Measurements from ENCODE around the gene PPP2R5C. TPM values are rescaled to one million over a fixed set of nuclear protein-coding genes. Genes with fewer than 3 reads are reported as not detected.

Gene PPP2R5C
- polyA plus RNA-seq, 4 donors, result 59.6 to 90.8 (median 74.2) TPM

DNA sequence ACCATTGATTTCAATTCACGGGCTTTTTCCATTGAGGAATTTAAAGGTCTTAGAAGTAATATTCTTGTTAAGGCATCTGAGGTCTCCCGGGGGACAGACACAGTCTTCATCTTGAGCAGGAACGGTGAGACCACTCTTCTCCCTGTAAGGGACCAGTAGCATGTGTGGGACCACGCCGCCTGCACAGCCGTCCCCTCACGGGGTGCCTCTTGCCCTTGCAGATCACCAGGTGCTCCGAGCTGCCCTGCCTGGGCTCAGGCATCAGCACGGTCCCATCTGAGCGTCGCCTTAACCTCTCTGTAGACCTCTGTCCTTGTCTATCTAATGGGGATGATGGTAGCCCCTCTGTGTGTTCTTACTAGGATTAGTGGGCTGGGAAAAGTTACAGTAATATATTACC, 74.1 kb downstream of the PPP2R5C start:
- Histone ChIP-seq H3K4me1 (ENCODE audit: control insufficient read depth in 3 of 3, insufficient read depth in 2 of 3, low read depth in 1 of 3, low read length in 2 of 3) (peaks cover 0 to 3% (median 0%) of the 10 kb centered on the region in 3 donors), H3K4me3 (ENCODE audit: low read depth in 1 of 3, low read length in 3 of 3) (no peak overlapping the region), H3K27me3 (ENCODE audit: control insufficient read depth in 3 of 3, insufficient read depth in 3 of 3, low read length in 3 of 3) (no peaks in the 10 kb centered on the region), H3K9me3 (ENCODE audit: control insufficient read depth in 2 of 2, insufficient read depth in 1 of 2, low read depth in 1 of 2, low read length in 1 of 2) (no peaks in the 10 kb centered on the region), H3K27ac (ENCODE audit: low read depth in 1 of 3, low read length in 2 of 3) (no peak overlapping the region), H3K36me3 (ENCODE audit: control insufficient read depth in 3 of 3, insufficient read depth in 2 of 3, low read depth in 1 of 3, low read length in 3 of 3) (peaks cover 2 to 41% (median 5%) of the 10 kb centered on the region in 3 donors)
- no peak for DNase-seq
- 91 to 94% (median 94%) methylated on average over 11 of the region's 11 CpGs for whole genome bisulfite sequencing, 3 donors
- FAIRE-seq, result no peak

DNA sequence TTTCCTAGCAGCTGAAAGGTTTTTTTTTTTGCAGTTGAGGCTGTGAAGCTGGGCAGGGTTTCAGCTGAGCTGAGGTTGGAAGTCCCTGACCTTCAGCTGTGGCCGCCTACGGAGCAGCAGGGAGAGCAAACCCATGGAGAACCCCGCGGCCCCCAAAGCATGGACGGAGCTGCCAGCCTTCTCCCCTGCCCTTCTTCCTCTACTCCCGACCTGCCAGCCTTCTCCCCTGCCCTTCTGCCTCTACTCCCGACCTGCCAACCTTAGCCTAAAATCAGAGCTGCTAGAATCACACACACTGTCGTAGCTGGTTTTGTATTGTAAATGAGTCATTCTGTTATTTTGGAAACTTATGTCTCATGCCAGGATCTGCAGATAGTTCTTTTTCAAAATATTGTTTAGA, 74.6 kb downstream of the PPP2R5C start:
- H3K9me3 ChIP-seq (ENCODE audit: control insufficient read depth in 2 of 2, insufficient read depth in 1 of 2, low read depth in 1 of 2, low read length in 1 of 2), result no peaks in the 10 kb centered on the region
- WGBS, 3 donors, result 61 to 90% (median 80%) methylated on average over 8 of the region's 8 CpGs
- FAIRE-seq, result no peak

DNA sequence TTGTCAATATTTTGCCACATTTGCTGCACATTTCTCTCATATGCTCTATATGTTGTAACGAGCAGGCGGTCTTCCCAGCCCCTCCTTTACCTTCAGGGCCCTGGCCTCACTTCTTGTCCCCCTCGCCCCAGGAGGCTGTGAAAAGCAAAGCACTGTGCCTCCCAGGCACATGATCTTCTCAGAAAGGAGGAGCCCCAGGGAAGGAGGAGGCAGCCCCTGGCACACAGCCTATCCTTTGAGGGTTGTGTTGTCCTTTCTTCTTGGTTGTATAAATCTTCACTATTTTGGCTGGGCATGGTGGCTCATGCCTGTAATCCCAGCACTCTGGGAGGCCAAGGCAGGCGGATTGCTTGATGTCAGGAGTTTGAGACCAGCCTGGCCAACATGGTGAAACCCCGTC, 77.0 kb downstream of the PPP2R5C start:
- Histone ChIP-seq H3K27ac (ENCODE audit: low read depth in 1 of 3, low read length in 2 of 3) (no peak overlapping the region), H3K4me1 (ENCODE audit: control insufficient read depth in 3 of 3, insufficient read depth in 2 of 3, low read depth in 1 of 3, low read length in 2 of 3) (peaks cover 0 to 3% (median 0%) of the 10 kb centered on the region in 3 donors)
- no peak for FAIRE-seq

More for the DNA sequence above, 74.6 kb downstream of the PPP2R5C start:
- Histone ChIP-seq H3K4me3 (ENCODE audit: low read depth in 1 of 3, low read length in 3 of 3) (no peak overlapping the region), H3K27me3 (ENCODE audit: control insufficient read depth in 3 of 3, insufficient read depth in 3 of 3, low read length in 3 of 3) (no peaks in the 10 kb centered on the region), H3K27ac (ENCODE audit: low read depth in 1 of 3, low read length in 2 of 3) (peak overlapping the region in 1 of 3 donors; percentile 69), H3K4me1 (ENCODE audit: control insufficient read depth in 3 of 3, insufficient read depth in 2 of 3, low read depth in 1 of 3, low read length in 2 of 3) (peaks cover 0 to 3% (median 0%) of the 10 kb centered on the region in 3 donors), H3K36me3 (ENCODE audit: control insufficient read depth in 3 of 3, insufficient read depth in 2 of 3, low read depth in 1 of 3, low read length in 3 of 3) (peaks cover 2 to 41% (median 5%) of the 10 kb centered on the region in 3 donors)
- DNase-seq, result no peak

DNA sequence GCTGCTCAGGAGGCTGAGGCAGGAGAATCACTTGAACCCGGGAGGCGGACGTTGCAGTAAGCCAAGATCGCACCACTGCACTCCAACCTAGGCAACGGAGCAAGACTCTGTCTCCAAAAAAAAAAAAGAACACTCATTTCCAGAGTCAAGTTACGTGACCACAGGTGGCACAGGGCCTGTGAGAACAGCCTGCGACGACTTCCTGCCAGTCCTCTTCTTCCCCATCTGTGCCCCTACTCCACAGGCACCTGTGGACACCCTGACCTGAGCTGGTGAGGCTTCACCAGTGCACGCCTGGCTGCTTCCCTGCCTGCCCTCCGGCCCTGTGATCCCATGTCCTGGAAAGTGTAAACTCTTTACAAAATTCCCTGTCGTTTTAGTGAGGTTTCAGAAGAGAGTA, 77.7 kb downstream of the PPP2R5C start:
- 70 to 86% (median 82%) methylated on average over 11 of the region's 11 CpGs for WGBS, 3 donors
- FAIRE-seq (no peak), DNase-seq (no peak)
- H3K27me3 ChIP-seq (ENCODE audit: control insufficient read depth in 3 of 3, insufficient read depth in 3 of 3, low read length in 3 of 3), result no peaks in the 10 kb centered on the region
- H3K4me3 ChIP-seq (ENCODE audit: low read depth in 1 of 3, low read length in 3 of 3), result no peak overlapping the region
- peaks cover 0 to under 1% (median 0%) of the 10 kb centered on the region in 3 donors for H3K4me1 ChIP-seq (ENCODE audit: control insufficient read depth in 3 of 3, insufficient read depth in 2 of 3, low read depth in 1 of 3, low read length in 2 of 3)
- H3K27ac ChIP-seq (ENCODE audit: low read depth in 1 of 3, low read length in 2 of 3), result peak overlapping the region in 1 of 3 donors; percentile 49
- H3K36me3 ChIP-seq (ENCODE audit: control insufficient read depth in 3 of 3, insufficient read depth in 2 of 3, low read depth in 1 of 3, low read length in 3 of 3), result peaks cover 0 to 39% (median 0%) of the 10 kb centered on the region in 3 donors
- H3K9me3 ChIP-seq (ENCODE audit: control insufficient read depth in 2 of 2, insufficient read depth in 1 of 2, low read depth in 1 of 2, low read length in 1 of 2), result no peaks in the 10 kb centered on the region

More for the DNA sequence above, 77.0 kb downstream of the PPP2R5C start:
- 90 to 97% (median 91%) methylated on average over 4 to 5 of the region's 5 CpGs for WGBS, 3 donors
- no peaks in the 10 kb centered on the region for H3K9me3 ChIP-seq (ENCODE audit: control insufficient read depth in 2 of 2, insufficient read depth in 1 of 2, low read depth in 1 of 2, low read length in 1 of 2)
- H3K36me3 ChIP-seq (ENCODE audit: control insufficient read depth in 3 of 3, insufficient read depth in 2 of 3, low read depth in 1 of 3, low read length in 3 of 3), result peaks cover 0 to 41% (median 0%) of the 10 kb centered on the region in 3 donors
- no peaks in the 10 kb centered on the region for H3K27me3 ChIP-seq (ENCODE audit: control insufficient read depth in 3 of 3, insufficient read depth in 3 of 3, low read length in 3 of 3)
- no peak for DNase-seq
- no peak overlapping the region for H3K4me3 ChIP-seq (ENCODE audit: low read depth in 1 of 3, low read length in 3 of 3)

DNA sequence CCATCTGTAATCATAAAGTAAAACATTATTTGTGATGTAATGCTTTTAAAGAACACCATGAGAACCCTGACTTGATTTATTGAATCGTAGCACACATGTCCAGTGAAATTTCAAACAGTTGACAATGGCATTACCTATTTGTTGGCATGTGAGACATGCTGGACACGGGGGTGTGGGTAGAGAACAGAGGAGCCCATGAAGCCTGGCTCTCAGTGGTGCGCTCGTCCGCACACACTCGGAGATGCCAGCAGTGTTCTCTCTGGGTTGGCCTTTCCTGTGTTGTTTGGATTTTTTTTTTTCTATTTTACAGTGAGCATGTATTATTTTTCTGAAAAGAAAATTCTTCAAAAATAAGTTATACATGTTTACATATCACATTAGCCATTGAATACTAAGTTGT, 78.2 kb downstream of the PPP2R5C start:
- no peak for FAIRE-seq
- no peaks in the 10 kb centered on the region for H3K4me1 ChIP-seq (ENCODE audit: control insufficient read depth in 3 of 3, insufficient read depth in 2 of 3, low read depth in 1 of 3, low read length in 2 of 3)

DNA sequence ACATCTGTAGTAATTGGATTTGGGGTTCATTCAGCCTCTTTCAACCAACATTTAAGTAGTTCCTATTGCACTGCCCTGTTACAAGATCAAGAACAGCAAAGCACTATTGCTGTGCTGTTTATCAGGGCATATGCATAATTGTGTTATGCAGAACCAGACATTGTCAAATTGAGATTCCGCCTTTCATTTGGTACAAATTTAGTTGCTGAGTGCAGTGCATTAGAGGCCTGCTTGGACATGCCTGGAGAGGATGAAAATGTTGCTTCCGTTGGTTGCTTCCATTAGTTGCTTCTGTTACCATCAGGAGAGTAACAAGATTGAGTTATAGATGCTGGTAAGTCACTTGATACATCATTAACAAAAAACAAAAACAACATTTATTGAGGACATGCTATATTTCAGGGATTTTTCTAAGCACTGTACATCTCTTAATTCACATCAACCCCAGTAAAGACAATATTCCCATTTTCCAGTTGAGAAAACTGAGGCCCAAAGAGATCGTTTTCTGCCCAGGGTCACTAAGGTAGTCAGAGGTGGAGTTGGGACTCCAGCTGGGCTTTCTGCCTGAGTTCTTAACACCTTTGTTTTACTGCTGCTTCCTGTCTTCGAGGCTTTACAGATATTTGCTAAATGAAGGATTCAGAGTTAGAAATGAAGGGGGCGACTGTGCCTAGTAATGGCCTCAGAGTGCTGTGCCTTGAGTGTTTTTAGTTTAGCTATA, 79.3 kb downstream of the PPP2R5C start:
- Histone ChIP-seq H3K27ac (ENCODE audit: low read depth in 1 of 3, low read length in 2 of 3) (no peak overlapping the region), H3K4me3 (ENCODE audit: low read depth in 1 of 3, low read length in 3 of 3) (no peak overlapping the region), H3K27me3 (ENCODE audit: control insufficient read depth in 3 of 3, insufficient read depth in 3 of 3, low read length in 3 of 3) (no peaks in the 10 kb centered on the region), H3K9me3 (ENCODE audit: control insufficient read depth in 2 of 2, insufficient read depth in 1 of 2, low read depth in 1 of 2, low read length in 1 of 2) (no peaks in the 10 kb centered on the region), H3K4me1 (ENCODE audit: control insufficient read depth in 3 of 3, insufficient read depth in 2 of 3, low read depth in 1 of 3, low read length in 2 of 3) (no peaks in the 10 kb centered on the region), H3K36me3 (ENCODE audit: control insufficient read depth in 3 of 3, insufficient read depth in 2 of 3, low read depth in 1 of 3, low read length in 3 of 3) (peaks cover 0 to 31% (median 2%) of the 10 kb centered on the region in 3 donors)
- FAIRE-seq, result no peak
- DNase-seq, result no peak
- 78 to 83% (median 83%) methylated on average over 5 of the region's 5 CpGs for WGBS, 3 donors

More for the DNA sequence above, 78.2 kb downstream of the PPP2R5C start:
- H3K36me3 ChIP-seq (ENCODE audit: control insufficient read depth in 3 of 3, insufficient read depth in 2 of 3, low read depth in 1 of 3, low read length in 3 of 3), result peaks cover 0 to 38% (median under 1%) of the 10 kb centered on the region in 3 donors
- WGBS, 3 donors, result 90 to 94% (median 90%) methylated on average over 6 of the region's 6 CpGs
- no peaks in the 10 kb centered on the region for H3K9me3 ChIP-seq (ENCODE audit: control insufficient read depth in 2 of 2, insufficient read depth in 1 of 2, low read depth in 1 of 2, low read length in 1 of 2)
- no peak overlapping the region for H3K4me3 ChIP-seq (ENCODE audit: low read depth in 1 of 3, low read length in 3 of 3)
- H3K27me3 ChIP-seq (ENCODE audit: control insufficient read depth in 3 of 3, insufficient read depth in 3 of 3, low read length in 3 of 3), result no peaks in the 10 kb centered on the region
- DNase-seq, result no peak
- no peak overlapping the region for H3K27ac ChIP-seq (ENCODE audit: low read depth in 1 of 3, low read length in 2 of 3)

DNA sequence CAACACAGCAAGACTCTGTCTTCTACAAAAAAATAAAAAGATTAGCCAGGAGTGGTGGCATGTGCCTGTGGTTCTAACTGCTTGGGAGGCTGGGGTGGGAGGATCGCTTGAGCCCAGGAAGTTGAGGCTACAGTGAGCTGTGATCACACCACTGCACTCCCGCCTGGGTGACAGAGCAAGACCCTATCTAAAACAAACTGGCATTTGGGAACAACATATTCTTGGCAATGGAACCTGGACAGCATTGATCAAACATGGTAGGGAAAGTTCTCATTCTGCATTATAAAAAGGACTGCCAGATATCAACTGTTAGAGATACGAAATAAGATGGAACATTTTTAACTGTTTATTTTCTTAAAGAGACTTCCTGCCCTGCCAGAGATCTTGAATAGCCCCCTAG, 81.5 kb downstream of the PPP2R5C start:
- no peak for FAIRE-seq
- H3K4me3 ChIP-seq (ENCODE audit: low read depth in 1 of 3, low read length in 3 of 3), result no peak overlapping the region
- no peaks in the 10 kb centered on the region for H3K4me1 ChIP-seq (ENCODE audit: control insufficient read depth in 3 of 3, insufficient read depth in 2 of 3, low read depth in 1 of 3, low read length in 2 of 3)
- peaks cover 0 to 28% (median 2%) of the 10 kb centered on the region in 3 donors for H3K36me3 ChIP-seq (ENCODE audit: control insufficient read depth in 3 of 3, insufficient read depth in 2 of 3, low read depth in 1 of 3, low read length in 3 of 3)
- DNase-seq, result no peak
- peak overlapping the region in 1 of 3 donors; percentile 12 for H3K27ac ChIP-seq (ENCODE audit: low read depth in 1 of 3, low read length in 2 of 3)
- no peaks in the 10 kb centered on the region for H3K27me3 ChIP-seq (ENCODE audit: control insufficient read depth in 3 of 3, insufficient read depth in 3 of 3, low read length in 3 of 3)
- WGBS, 3 donors, result 75 to 91% (median 75%) methylated on average over 3 of the region's 3 CpGs
- no peaks in the 10 kb centered on the region for H3K9me3 ChIP-seq (ENCODE audit: control insufficient read depth in 2 of 2, insufficient read depth in 1 of 2, low read depth in 1 of 2, low read length in 1 of 2)

DNA sequence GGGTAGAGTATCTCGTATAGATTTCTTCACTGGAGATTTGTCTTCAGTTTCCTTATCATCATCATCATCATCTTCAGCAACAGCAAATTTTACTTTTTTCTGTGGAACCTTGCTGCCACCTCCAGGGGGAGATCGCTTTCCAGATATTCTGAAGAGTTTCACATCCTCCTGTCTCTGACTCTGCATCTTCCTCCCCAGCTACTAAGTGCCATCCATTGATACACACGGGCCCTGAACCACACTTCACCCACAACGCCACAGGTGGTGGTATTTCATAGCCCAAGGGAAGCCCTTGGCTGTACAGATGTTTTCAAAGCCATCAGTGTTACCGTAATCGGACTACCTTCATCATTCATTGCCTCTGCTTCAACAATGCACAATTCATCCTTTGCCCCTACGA, 82.2 kb downstream of the PPP2R5C start:
- peak overlapping the region in 1 of 3 donors; percentile 28 for H3K27ac ChIP-seq (ENCODE audit: low read depth in 1 of 3, low read length in 2 of 3)

More for the DNA sequence above, 82.2 kb downstream of the PPP2R5C start:
- Histone ChIP-seq H3K4me3 (ENCODE audit: low read depth in 1 of 3, low read length in 3 of 3) (no peak overlapping the region), H3K9me3 (ENCODE audit: control insufficient read depth in 2 of 2, insufficient read depth in 1 of 2, low read depth in 1 of 2, low read length in 1 of 2) (no peaks in the 10 kb centered on the region), H3K36me3 (ENCODE audit: control insufficient read depth in 3 of 3, insufficient read depth in 2 of 3, low read depth in 1 of 3, low read length in 3 of 3) (peaks cover 0 to 27% (median 2%) of the 10 kb centered on the region in 3 donors), H3K27me3 (ENCODE audit: control insufficient read depth in 3 of 3, insufficient read depth in 3 of 3, low read length in 3 of 3) (no peaks in the 10 kb centered on the region), H3K4me1 (ENCODE audit: control insufficient read depth in 3 of 3, insufficient read depth in 2 of 3, low read depth in 1 of 3, low read length in 2 of 3) (no peaks in the 10 kb centered on the region)
- WGBS, 3 donors, result 66 to 76% (median 66%) methylated on average over 7 of the region's 7 CpGs
- FAIRE-seq (no peak), DNase-seq (no peak)
